ENCODE results near the gene AIMP2. TPM values are rescaled to one million over a fixed set of nuclear protein-coding genes. Genes with fewer than 3 reads are reported as not detected.

Gene AIMP2
- total and polyA plus RNA-seq, 2 of the 4 experiments (the other 2 are of a cell fraction) = 57.5 to 58.6 TPM

DNA sequence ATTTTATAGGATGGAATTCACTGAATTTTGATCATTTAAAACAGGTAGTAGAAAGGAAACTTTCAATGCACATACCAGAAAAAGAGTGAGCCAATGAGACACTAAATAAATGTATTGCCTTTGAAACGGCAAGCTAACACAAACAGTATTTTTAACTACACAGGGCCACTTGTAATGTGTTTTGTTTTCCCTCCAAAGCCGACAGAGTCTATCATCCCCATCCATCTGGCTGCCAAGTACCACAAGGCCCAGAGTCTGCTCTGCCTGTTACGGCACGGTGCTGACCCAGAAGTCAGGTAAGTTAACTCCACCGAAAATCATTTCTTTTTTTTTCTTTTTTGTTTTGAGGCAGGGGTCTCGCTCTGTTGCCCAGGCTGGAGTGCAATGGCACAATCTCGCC lies 23.6 kb downstream of the AIMP2 start:
- Histone ChIP-seq H3K4me2 (ENCODE audit: low read depth, low read length) (no peak overlapping the region), H3K27me3 (ENCODE audit: control insufficient read depth, insufficient read depth, low read length) (no peaks in the 10 kb centered on the region), H2BK120ac (ENCODE audit: low read depth, low read length) (no peak overlapping the region), H4K20me1 (ENCODE audit: insufficient read depth, low read length) (no peaks in the 10 kb centered on the region; the same call in 1 of the 2 replicates), H2AK9ac (replicated peaks; ENCODE audit: low read depth, low read length, poor library complexity) (no peak overlapping the region), H3K4me3 (ENCODE audit: insufficient read depth, low read depth, low read length) (no peak overlapping the region), H3K9ac (ENCODE audit: low read depth, low read length) (no peak overlapping the region), H3K14ac (replicated peaks; ENCODE audit: low read depth, low read length) (no peak overlapping the region), H3K36me3 (ENCODE audit: control insufficient read depth, insufficient read depth, low read length) (peaks cover 45% of the 10 kb centered on the region), H2BK15ac (ENCODE audit: low read depth, low read length) (no peak overlapping the region), H4K5ac (ENCODE audit: low read depth, low read length) (no peak overlapping the region), H2BK20ac (ENCODE audit: low read depth, low read length) (no peak overlapping the region), H2BK5ac (ENCODE audit: low read depth, low read length, poor library complexity, severe bottlenecking) (no peak overlapping the region), H3K4me1 (ENCODE audit: control insufficient read depth, insufficient read depth, low read length) (no peaks in the 10 kb centered on the region), H3K18ac (ENCODE audit: low read depth, low read length) (no peak overlapping the region), H3K4ac (ENCODE audit: low read depth, low read length) (no peak overlapping the region), H4K8ac (ENCODE audit: low read depth in 2 of 2, low read length in 2 of 2) (no peak overlapping the region), H3K9me3 (ENCODE audit: control insufficient read depth, insufficient read depth, low read length) (no peaks in the 10 kb centered on the region), H2AFZ (replicated peaks; ENCODE audit: low read length, poor library complexity) (no peak overlapping the region), H3K27ac (ENCODE audit: insufficient read depth, low read length) (no peak overlapping the region), H4K91ac (ENCODE audit: insufficient read depth, low read depth, low read length) (no peak overlapping the region), H3K79me1 (ENCODE audit: low read depth in 1 of 2, low read length in 2 of 2) (peaks cover 19 to 31% of the 10 kb centered on the region in 2 experiments), H3K9me1 (ENCODE audit: insufficient read depth, low read length) (no peaks in the 10 kb centered on the region; the same call in 1 of the 2 replicates), H3K56ac (ENCODE audit: extremely low read depth, insufficient read depth, low read length) (no peak overlapping the region), H3K23ac (ENCODE audit: low read depth, low read length) (no peak overlapping the region), H2AK5ac (ENCODE audit: low read depth, low read length) (no peak overlapping the region)
- no TSS peak for BruUV-seq (replicated peaks)
- ChIA-PET POLR2A (ENCODE audit: unreplicated experiment) (no interaction called here), CTCF (interaction anchor here (1.4 kb wide), 1 partner anchor 9 kb away, joined by 5 read pairs; no protein-coding TSS in a partner anchor)
- ATAC-seq (ENCODE audit: low read depth) = no peak
- TF ChIP-seq RCOR1 (IDR thresholded peaks at IDR 0.05; ENCODE audit: insufficient replicate concordance, low read length) = no peak
- no peak for TF ChIP-seq NFE2L2 (IDR thresholded peaks at IDR 0.05; ENCODE audit: low read depth, low read length)
- in situ Hi-C loops (cut with MboI; ENCODE audit: low sequenced_read_pairs) = no loop called here
- whole genome bisulfite sequencing, 2 experiments (ENCODE audit: extremely low coverage in 2 of 2, insufficient read length in 1 of 2) = 94% methylated on average over 3 of the region's 7 CpGs; no CpG with 5 or more reads in 1 of the 2 experiments
- dilution Hi-C loops (cut with HindIII; ENCODE audit: low sequenced_read_pairs, unreplicated experiment) = no loop called here
- no peak for DNase-seq
- intact Hi-C loops (cut with micrococcal nuclease) = no loop called here
